GM23248 (cell line): Measurements from ENCODE around the gene EVI2A. TPM values are rescaled to one million over a fixed set of nuclear protein-coding genes. Genes with fewer than 3 reads are reported as not detected.

Source experiments
- DNase-seq: peaks from one replicate; pipeline ENCODE4 v3.0.0-alpha.2; 2015
- H2AFZ ChIP-seq: fragments of 200-600 bp; sonication (generic); 2 replicates; pipeline ENCODE4 v1.6.1; 2016; ENCODE audit warnings: antibody characterized with exemption
- H3F3A ChIP-seq: fragments of 200-600 bp; sonication (generic); 2 replicates; pipeline ENCODE4 v1.6.1; 2016; ENCODE audit warnings: mild to moderate bottlenecking, antibody characterized with exemption, mixed run types; ENCODE audit not compliant: insufficient read depth
- H3K27ac ChIP-seq: fragments of 200-600 bp; sonication (generic); 2 replicates; pipeline ENCODE4 v1.5.1; 2016; ENCODE audit warnings: mild to moderate bottlenecking
- H3K27me3 ChIP-seq: fragments of 200-600 bp; sonication (generic); replicated peaks from 2 replicates; pipeline ENCODE4 v1.6.1; 2016; ENCODE audit warnings: mild to moderate bottlenecking; ENCODE audit not compliant: insufficient read depth
- H3K36me3 ChIP-seq: fragments of 200-600 bp; sonication (generic); 2 replicates; pipeline ENCODE4 v1.6.1; 2016; ENCODE audit warnings: low read depth, mild to moderate bottlenecking
- H3K4me1 ChIP-seq: fragments of 200-600 bp; sonication (generic); 2 replicates; pipeline ENCODE4 v1.6.1; 2016; ENCODE audit warnings: mild to moderate bottlenecking; ENCODE audit not compliant: insufficient read depth
- H3K4me2 ChIP-seq: fragments of 200-600 bp; sonication (generic); one replicate; pipeline ENCODE4 v1.6.1; 2016; ENCODE audit warnings: mild to moderate bottlenecking; ENCODE audit not compliant: unreplicated experiment
- H3K4me3 ChIP-seq: fragments of 200-600 bp; sonication (generic); 2 replicates; pipeline ENCODE4 v1.5.1; 2016; ENCODE audit warnings: mild to moderate bottlenecking
- H3K79me2 ChIP-seq: fragments of 200-600 bp; sonication (generic); 2 replicates; pipeline ENCODE4 v1.6.1; 2016; ENCODE audit warnings: mild to moderate bottlenecking; ENCODE audit not compliant: insufficient read depth
- H3K9ac ChIP-seq: fragments of 200-600 bp; sonication (generic); 2 replicates; pipeline ENCODE4 v1.6.1; 2016; ENCODE audit warnings: mild to moderate bottlenecking
- H3K9me2 ChIP-seq: fragments of 200-600 bp; sonication (generic); 2 replicates; pipeline ENCODE4 v1.6.1; 2016; ENCODE audit warnings: mixed run types, mild to moderate bottlenecking, moderate library complexity; ENCODE audit not compliant: insufficient read depth
- H3K9me3 ChIP-seq: fragments of 200-600 bp; sonication (generic); one replicate; pipeline ENCODE4 v1.6.1; 2017; ENCODE audit warnings: low read depth
- H4K20me1 ChIP-seq: fragments of 200-600 bp; sonication (generic); 2 replicates; pipeline ENCODE4 v1.6.0; 2016; ENCODE audit not compliant: insufficient read depth
- EZH2 ChIP-seq: fragments of 200-600 bp; sonication (generic); IDR thresholded peaks from 2 replicates; pipeline ENCODE4 v1.6.1; 2018; ENCODE audit warnings: antibody characterized with exemption, mild to moderate bottlenecking; ENCODE audit not compliant: insufficient read depth, poor library complexity, severe bottlenecking
- EZH2phosphoT487 ChIP-seq: fragments of 200-600 bp; sonication (generic); IDR thresholded peaks from 2 replicates; pipeline ENCODE4 v1.6.1; 2018; ENCODE audit warnings: antibody characterized with exemption, moderate library complexity, mild to moderate bottlenecking, low read depth; ENCODE audit not compliant: insufficient read depth
- WGBS, 2 experiments: methylation state at CpG; one replicate each; pipeline ENCODE4 v1.1.6; 2015 to 2017; ENCODE audit warnings: low lambda C conversion rate in 2 of 2, low coverage in 1 of 2; ENCODE audit errors: missing lambda C conversion rate in 2 of 2; 5-methylcytosine and 5-hydroxymethylcytosine counted together
- in situ Hi-C: fragments of 300-500 bp; cut with MboI; formaldehyde crosslinking; loops from 2 replicates; pipeline ENCODE4 v1.15.0; 2020
- polyA plus RNA-seq: library from polyadenylated mRNA; unstranded; fragments of >200 nt; fragmentation: Nextera tagmentation; extraction: Ambion mirVana; gene quantifications from 2 replicates; pipeline ENCODE4 v1.2.1, GENCODE V29; 2016
- total RNA-seq: library from RNA; depleted of rRNA; stranded (reverse); fragments of >200 nt; shearing (Covaris generic); gene quantifications from 2 replicates; pipeline ENCODE4 v1.2.3, GENCODE V29; 2014

EVI2A gene
- total and polyA plus RNA-seq, 2 experiments from 2014 or later, result 0.40 to 0.86 TPM

DNA sequence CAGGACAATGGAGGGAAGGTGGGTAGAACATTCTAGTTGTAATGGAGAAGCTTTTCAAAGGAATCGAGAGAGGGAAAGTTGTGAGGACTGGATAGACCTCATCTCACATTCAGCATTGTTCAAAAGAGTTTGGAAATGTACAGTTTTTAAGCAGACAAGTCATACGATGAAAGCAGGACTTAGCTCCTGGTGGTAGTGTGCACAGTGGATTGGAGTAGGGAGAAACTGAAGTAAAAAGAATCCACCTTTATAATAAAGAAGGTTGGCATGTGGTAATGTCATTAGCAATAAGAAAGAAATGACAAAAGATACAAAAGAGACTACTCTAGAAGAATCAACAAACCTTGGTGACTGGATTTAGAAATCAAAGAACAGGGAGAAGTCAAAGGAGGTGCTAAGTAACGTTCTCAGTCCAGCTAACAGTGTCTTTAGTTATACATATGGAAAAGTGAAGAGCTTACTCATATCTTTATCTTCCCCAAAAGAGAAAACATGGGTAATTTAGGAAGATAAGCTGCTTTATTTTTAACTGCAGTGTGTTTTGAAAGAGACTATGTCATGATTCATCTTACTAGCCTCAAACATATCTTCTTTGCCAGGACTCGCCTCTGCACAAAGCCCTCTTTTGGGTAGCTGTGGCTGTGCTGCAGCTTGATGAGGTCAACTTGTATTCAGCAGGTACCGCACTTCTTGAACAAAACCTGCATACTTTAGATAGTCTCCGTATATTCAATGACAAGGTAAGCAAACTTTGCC is 18.7 kb upstream of the EVI2A start:
- peak overlapping the region; percentile 48 for H3K4me2 ChIP-seq
- H4K20me1 ChIP-seq, result no peaks in the 10 kb centered on the region
- TF ChIP-seq EZH2phosphoT487, result no peak
- TF ChIP-seq EZH2, result no peak
- H3K36me3 ChIP-seq, result peaks cover 28% of the 10 kb centered on the region
- no peak overlapping the region for H3K9ac ChIP-seq
- H3K9me3 ChIP-seq, result no peaks in the 10 kb centered on the region
- no peak overlapping the region for H2AFZ ChIP-seq
- in situ Hi-C loops, result no loop called here
- no peaks in the 10 kb centered on the region for H3K79me2 ChIP-seq
- DNase-seq, result peak; percentile 86
- no peak overlapping the region for H3K4me3 ChIP-seq
- H3K27me3 ChIP-seq, result no peaks in the 10 kb centered on the region
- peaks cover 15% of the 10 kb centered on the region for H3K4me1 ChIP-seq
- WGBS, 2 experiments, result 63 to 65% methylated on average over 6 of the region's 6 CpGs
- H3K9me2 ChIP-seq, result no peaks in the 10 kb centered on the region
- H3K27ac ChIP-seq, result peak overlapping the region; percentile 27
- H3F3A ChIP-seq, result peaks cover 26% of the 10 kb centered on the region

- H4K20me1 ChIP-seq, result no peaks in the 10 kb centered on the region
Measured at GRCh38 chr17:31329221-31329620, 7.8 kb upstream of the EVI2A start.

DNA sequence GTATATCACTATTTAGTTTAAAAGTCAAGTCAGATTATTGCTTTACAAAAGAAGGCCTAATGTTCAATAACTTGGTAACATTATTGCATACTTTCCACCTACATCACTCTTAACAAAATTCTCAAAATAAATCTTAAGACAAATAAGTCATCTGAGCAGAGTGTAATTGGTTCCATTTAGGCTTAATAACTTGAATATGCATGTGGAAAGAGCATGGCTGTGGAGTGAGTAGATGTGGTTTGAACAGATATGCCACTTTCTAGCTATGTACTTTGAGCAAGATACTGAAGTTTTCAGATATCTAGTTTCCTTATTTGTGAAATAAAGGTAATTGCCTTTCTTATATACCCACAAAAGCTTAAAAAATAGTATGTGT is 6.7 kb upstream of the EVI2A start:
- Histone ChIP-seq H3K9ac (peak overlapping the region; percentile 35), H3K9me3 (no peaks in the 10 kb centered on the region), H3K27me3 (no peaks in the 10 kb centered on the region), H3K4me1 (peaks cover 36% of the 10 kb centered on the region), H3K79me2 (no peaks in the 10 kb centered on the region), H3K4me3 (peak overlapping the region; percentile 10; the same call in 1 of the 2 replicates), H3K36me3 (peaks cover 10% of the 10 kb centered on the region), H3K9me2 (no peaks in the 10 kb centered on the region), H4K20me1 (no peaks in the 10 kb centered on the region), H2AFZ (no peak overlapping the region), H3F3A (peaks cover 34% of the 10 kb centered on the region), H3K4me2 (peak overlapping the region; percentile 50), H3K27ac (peak overlapping the region; percentile 80)
- TF ChIP-seq EZH2 (no peak), EZH2phosphoT487 (0 out of 2 replicates have a peak, but pooled peaks have one; percentile 2)
- in situ Hi-C loops, result no loop called here
- DNase-seq, result peak; percentile 77

More at GRCh38 chr17:31329221-31329620, 7.8 kb upstream of the EVI2A start:
- Histone ChIP-seq H3K27me3 (no peaks in the 10 kb centered on the region), H3K9me3 (no peaks in the 10 kb centered on the region), H3K36me3 (peaks cover 10% of the 10 kb centered on the region), H3K9me2 (no peaks in the 10 kb centered on the region), H3K79me2 (no peaks in the 10 kb centered on the region), H3F3A (peaks cover 34% of the 10 kb centered on the region), H2AFZ (no peak overlapping the region), H3K27ac (no peak overlapping the region), H3K4me1 (peaks cover 36% of the 10 kb centered on the region), H3K9ac (no peak overlapping the region), H3K4me2 (peak overlapping the region; percentile 50), H3K4me3 (no peak overlapping the region)
- peak; percentile 34 for DNase-seq
- no peak for TF ChIP-seq EZH2phosphoT487
- no peak for TF ChIP-seq EZH2
- in situ Hi-C loops, result no loop called here

DNA sequence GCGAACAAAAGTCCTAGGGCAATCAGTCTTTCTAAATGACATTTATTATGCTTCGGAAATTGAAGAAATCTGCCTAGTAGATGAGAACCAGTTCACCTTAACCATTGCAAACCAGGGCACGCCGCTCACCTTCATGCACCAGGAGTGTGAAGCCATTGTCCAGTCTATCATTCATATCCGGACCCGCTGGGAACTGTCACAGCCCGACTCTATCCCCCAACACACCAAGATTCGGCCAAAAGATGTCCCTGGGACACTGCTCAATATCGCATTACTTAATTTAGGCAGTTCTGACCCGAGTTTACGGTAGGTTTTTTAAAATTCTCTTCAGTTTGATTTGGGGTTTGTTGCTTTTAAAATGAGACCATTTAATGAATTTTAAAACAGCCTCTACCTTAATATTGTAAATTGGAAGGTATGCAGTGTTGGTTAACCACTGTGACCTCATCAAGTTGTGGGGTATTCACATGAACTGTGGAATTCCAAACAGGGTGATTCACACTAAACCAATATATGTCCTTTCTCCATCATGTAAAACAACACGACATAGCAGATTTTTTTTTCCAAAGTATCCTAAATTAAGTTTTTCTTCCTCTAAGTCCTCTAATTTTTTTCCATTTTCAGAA is 6.2 kb upstream of the EVI2A start:
- peak; percentile 90 for DNase-seq
- Histone ChIP-seq H3K4me1 (peaks cover 36% of the 10 kb centered on the region), H3K4me3 (peak overlapping the region; percentile 10; the same call in 1 of the 2 replicates), H3K79me2 (no peaks in the 10 kb centered on the region), H3K9me2 (no peaks in the 10 kb centered on the region), H3F3A (peaks cover 34% of the 10 kb centered on the region), H3K4me2 (peak overlapping the region; percentile 50), H3K9ac (peak overlapping the region; percentile 35), H3K36me3 (peaks cover 10% of the 10 kb centered on the region), H3K27me3 (no peaks in the 10 kb centered on the region), H3K9me3 (no peaks in the 10 kb centered on the region), H2AFZ (no peak overlapping the region), H4K20me1 (no peaks in the 10 kb centered on the region), H3K27ac (peak overlapping the region; percentile 80)
- TF ChIP-seq EZH2, result no peak
- 0 out of 2 replicates have a peak, but pooled peaks have one; percentile 68 for TF ChIP-seq EZH2phosphoT487
- WGBS, 2 experiments, result 82 to 83% methylated on average over 12 of the region's 12 CpGs
- in situ Hi-C loops, result no loop called here
